ENCODE results near the gene ZNF593OS. TPM values are rescaled to one million over a fixed set of nuclear protein-coding genes. Genes with fewer than 3 reads are reported as not detected.

Gene ZNF593OS
- total RNA-seq (not detected), polyA plus RNA-seq (under 1 TPM in 1 of 2 donors, not detected in 1; 0.97 TPM), total RNA-seq (not detected)

GRCh38 chr1:26171084-26172072, at the start of gene ZNF593OS:
ZNF593OS (minus strand) TSS chr1:26171832; CDS start chr1:26171661, 171 bp downstream.
- Mint-ChIP-seq H3K4me1 (peaks cover 0 to 21% (median 15%) of the 10 kb centered on the region in 7 donors), H3K4me3 (peak within 1 kb of the TSS; percentile 63 to 90 (median 88)), H3K27ac (peak within 1 kb of the TSS in 5 of 9 donors; percentile 70 to 91 (median 76)), H3K9me3 (no peaks in the 10 kb centered on the region), H3K27me3 (peaks cover 0 to 14% (median 0%) of the 10 kb centered on the region in 5 donors), H3K36me3 (no peaks in the 10 kb centered on the region)
- Histone ChIP-seq H3K27me3 (ENCODE audit: control insufficient read depth in 2 of 2, insufficient read depth in 2 of 2, low read length in 2 of 2) (no peaks in the 10 kb centered on the region), H3K9me3 (ENCODE audit: control insufficient read depth in 2 of 3, low read length in 3 of 3) (no peaks in the 10 kb centered on the region), H3K27ac (ENCODE audit: low read depth, low read length) (peak within 1 kb of the TSS; percentile 86), H3K36me3 (ENCODE audit: control insufficient read depth in 2 of 3, insufficient read depth in 3 of 3, low read length in 3 of 3) (peaks cover 0 to 7% (median 0%) of the 10 kb centered on the region in 3 experiments), H3K4me3 (ENCODE audit: low read length) (peak within 1 kb of the TSS; percentile 72), H3K4me1 (ENCODE audit: control insufficient read depth in 2 of 2, insufficient read depth in 2 of 2, low read length in 2 of 2) (peaks cover 7 to 10% of the 10 kb centered on the region in 2 donors)
- ChIA-PET POLR2A (interaction anchor here (3.2 kb wide), 1 partner anchor 63 kb away, joined by 24 read pairs; the partner anchor contains the start of gene CEP85), CTCF (interaction anchor here (0.7 to 2.6 kb wide), 4 partner anchors 61 to 246 kb away, joined by 3 to 38 read pairs (median 6); partner anchors contain the start of gene CEP85)
- DNase-seq, result no peak
- ATAC-seq, result no peak
- intact Hi-C loops (cut with micrococcal nuclease), result loop anchor here in 1 of 2 donors (2.0 kb wide), 1 partner anchor 219 kb away; no protein-coding TSS in a partner anchor

GRCh38 chr1:26221094-26221493, 49.5 kb upstream of the ZNF593OS start:
- ATAC-seq, result no peak
- Histone ChIP-seq H3K4me1 (ENCODE audit: control insufficient read depth in 2 of 2, insufficient read depth in 2 of 2, low read length in 2 of 2) (peaks cover 0 to 5% of the 10 kb centered on the region in 2 donors), H3K27me3 (ENCODE audit: control insufficient read depth in 2 of 2, insufficient read depth in 2 of 2, low read length in 2 of 2) (peaks cover 0 to 4% of the 10 kb centered on the region in 2 donors), H3K9me3 (ENCODE audit: control insufficient read depth in 2 of 3, low read length in 3 of 3) (no peaks in the 10 kb centered on the region), H3K4me3 (ENCODE audit: low read length) (no peak overlapping the region), H3K36me3 (ENCODE audit: control insufficient read depth in 2 of 3, insufficient read depth in 3 of 3, low read length in 3 of 3) (no peaks in the 10 kb centered on the region), H3K27ac (ENCODE audit: low read depth, low read length) (no peak overlapping the region)
- Mint-ChIP-seq H3K4me3 (no peak overlapping the region), H3K27me3 (peaks cover 6 to 39% (median 7%) of the 10 kb centered on the region in 5 donors), H3K4me1 (peaks cover 6 to 9% (median 7%) of the 10 kb centered on the region in 7 donors), H3K27ac (no peak overlapping the region), H3K36me3 (peaks cover 0 to 2% (median 0%) of the 10 kb centered on the region in 5 donors), H3K9me3 (no peaks in the 10 kb centered on the region)
- intact Hi-C loops (cut with micrococcal nuclease), result no loop called here
- CTCF ChIA-PET, result no interaction called here
- no peak for DNase-seq
- POLR2A ChIA-PET, result no interaction called here

- Histone ChIP-seq H3K9me3 (ENCODE audit: control insufficient read depth in 2 of 3, low read length in 3 of 3) (no peaks in the 10 kb centered on the region), H3K4me1 (ENCODE audit: control insufficient read depth in 2 of 2, insufficient read depth in 2 of 2, low read length in 2 of 2) (peaks cover 0 to under 1% of the 10 kb centered on the region in 2 donors), H3K36me3 (ENCODE audit: control insufficient read depth in 2 of 3, insufficient read depth in 3 of 3, low read length in 3 of 3) (no peaks in the 10 kb centered on the region), H3K27me3 (ENCODE audit: control insufficient read depth in 2 of 2, insufficient read depth in 2 of 2, low read length in 2 of 2) (no peaks in the 10 kb centered on the region), H3K4me3 (ENCODE audit: low read length) (no peak overlapping the region), H3K27ac (ENCODE audit: low read depth, low read length) (no peak overlapping the region)
- Mint-ChIP-seq H3K4me1 (peaks cover 0 to 2% (median under 1%) of the 10 kb centered on the region in 7 donors), H3K9me3 (no peaks in the 10 kb centered on the region), H3K36me3 (no peaks in the 10 kb centered on the region), H3K27me3 (peaks cover 0 to 31% (median 0%) of the 10 kb centered on the region in 5 donors), H3K27ac (no peak overlapping the region), H3K4me3 (no peak overlapping the region)
- DNase-seq (no peak), ATAC-seq (no peak)
- intact Hi-C loops (cut with micrococcal nuclease), result no loop called here
- CTCF ChIA-PET, result no interaction called here
- POLR2A ChIA-PET, result interaction anchor here (0.9 kb wide), 1 partner anchor 15 kb away, joined by 3 read pairs; no protein-coding TSS in a partner anchor
Observed at GRCh38 chr1:26220199-26220912, 48.7 kb upstream of the ZNF593OS start.

GRCh38 chr1:26218906-26219494, 47.4 kb upstream of the ZNF593OS start:
- Histone ChIP-seq H3K9me3 (ENCODE audit: control insufficient read depth in 2 of 3, low read length in 3 of 3) (no peaks in the 10 kb centered on the region), H3K4me1 (ENCODE audit: control insufficient read depth in 2 of 2, insufficient read depth in 2 of 2, low read length in 2 of 2) (no peaks in the 10 kb centered on the region), H3K4me3 (ENCODE audit: low read length) (no peak overlapping the region), H3K36me3 (ENCODE audit: control insufficient read depth in 2 of 3, insufficient read depth in 3 of 3, low read length in 3 of 3) (no peaks in the 10 kb centered on the region), H3K27ac (ENCODE audit: low read depth, low read length) (no peak overlapping the region), H3K27me3 (ENCODE audit: control insufficient read depth in 2 of 2, insufficient read depth in 2 of 2, low read length in 2 of 2) (no peaks in the 10 kb centered on the region)
- ATAC-seq (no peak), DNase-seq (no peak)
- Mint-ChIP-seq H3K4me3 (no peak overlapping the region), H3K9me3 (no peaks in the 10 kb centered on the region), H3K27ac (no peak overlapping the region), H3K27me3 (peaks cover 0 to 19% (median 0%) of the 10 kb centered on the region in 5 donors), H3K4me1 (peaks cover 0 to 2% (median 0%) of the 10 kb centered on the region in 7 donors), H3K36me3 (no peaks in the 10 kb centered on the region)
- POLR2A ChIA-PET, result interaction anchor here (0.9 kb wide), 1 partner anchor 14 kb away, joined by 3 read pairs; no protein-coding TSS in a partner anchor
- intact Hi-C loops (cut with micrococcal nuclease), result no loop called here
- CTCF ChIA-PET, result no interaction called here

- H3K4me3 Mint-ChIP-seq, result no peak overlapping the region
- H3K36me3 Mint-ChIP-seq, result no peaks in the 10 kb centered on the region
- Histone ChIP-seq H3K4me3 (ENCODE audit: low read length) (no peak overlapping the region), H3K9me3 (ENCODE audit: control insufficient read depth in 2 of 3, low read length in 3 of 3) (no peaks in the 10 kb centered on the region), H3K36me3 (ENCODE audit: control insufficient read depth in 2 of 3, insufficient read depth in 3 of 3, low read length in 3 of 3) (no peaks in the 10 kb centered on the region), H3K4me1 (ENCODE audit: control insufficient read depth in 2 of 2, insufficient read depth in 2 of 2, low read length in 2 of 2) (no peaks in the 10 kb centered on the region), H3K27me3 (ENCODE audit: control insufficient read depth in 2 of 2, insufficient read depth in 2 of 2, low read length in 2 of 2) (no peaks in the 10 kb centered on the region), H3K27ac (ENCODE audit: low read depth, low read length) (no peak overlapping the region)
- DNase-seq, result no peak
- H3K9me3 Mint-ChIP-seq, result no peaks in the 10 kb centered on the region
- peaks cover 0 to 2% (median 0%) of the 10 kb centered on the region in 7 donors for H3K4me1 Mint-ChIP-seq
- ChIA-PET POLR2A (no interaction called here), CTCF (no interaction called here)
- no peak overlapping the region for H3K27ac Mint-ChIP-seq
- H3K27me3 Mint-ChIP-seq, result peaks cover 0 to 18% (median 0%) of the 10 kb centered on the region in 5 donors
- no peak for ATAC-seq
- intact Hi-C loops (cut with micrococcal nuclease), result no loop called here
Observed at GRCh38 chr1:26215246-26215645, 43.6 kb upstream of the ZNF593OS start.

- no peak overlapping the region for H3K27ac Mint-ChIP-seq
- H3K27me3 Mint-ChIP-seq, result peaks cover 0 to 25% (median 0%) of the 10 kb centered on the region in 5 donors
- H3K9me3 ChIP-seq (ENCODE audit: control insufficient read depth in 2 of 3, low read length in 3 of 3), result no peaks in the 10 kb centered on the region
- no peak overlapping the region for H3K27ac ChIP-seq (ENCODE audit: low read depth, low read length)
- H3K4me3 Mint-ChIP-seq, result no peak overlapping the region
- no peaks in the 10 kb centered on the region for H3K36me3 Mint-ChIP-seq
- no peaks in the 10 kb centered on the region for H3K36me3 ChIP-seq (ENCODE audit: control insufficient read depth in 2 of 3, insufficient read depth in 3 of 3, low read length in 3 of 3)
- no peaks in the 10 kb centered on the region for H3K27me3 ChIP-seq (ENCODE audit: control insufficient read depth in 2 of 2, insufficient read depth in 2 of 2, low read length in 2 of 2)
- no peaks in the 10 kb centered on the region for H3K4me1 ChIP-seq (ENCODE audit: control insufficient read depth in 2 of 2, insufficient read depth in 2 of 2, low read length in 2 of 2)
- H3K9me3 Mint-ChIP-seq, result no peaks in the 10 kb centered on the region
- intact Hi-C loops (cut with micrococcal nuclease), result no loop called here
- ChIA-PET CTCF (no interaction called here), POLR2A (interaction anchor here (1.2 kb wide), 1 partner anchor 108 kb away, joined by 3 read pairs; no protein-coding TSS in a partner anchor)
- no peak for DNase-seq
- H3K4me3 ChIP-seq (ENCODE audit: low read length), result no peak overlapping the region
- ATAC-seq, result no peak
- no peaks in the 10 kb centered on the region for H3K4me1 Mint-ChIP-seq
Observed at GRCh38 chr1:26213335-26213905, 41.8 kb upstream of the ZNF593OS start.

Data from naive thymus-derived CD4-positive, alpha-beta T cell (primary cell).